KMS-11 (cell line): ENCODE data around the gene PPP1R18.
"Not testable (repeated sequence)": the region's sequence is repeated elsewhere in the genome, so short reads cannot be mapped to it uniquely, and the experiment has no call there.

Experiments used
- H2AFZ ChIP-seq: fragments of 200-600 bp; sonication (generic); 2 replicates; pipeline ENCODE4 v1.6.1; 2016; ENCODE audit warnings: antibody characterized with exemption, mixed run types, low read depth
- H3K27ac ChIP-seq: fragments of 200-600 bp; sonication (generic); 2 replicates; pipeline ENCODE4 v1.6.1; 2016; ENCODE audit warnings: mild to moderate bottlenecking, mixed run types
- H3K27me3 ChIP-seq: fragments of 200-600 bp; sonication (generic); 2 replicates; pipeline ENCODE4 v1.6.1; 2017; ENCODE audit warnings: mild to moderate bottlenecking, low read depth, mixed run types, moderate library complexity; ENCODE audit not compliant: insufficient read depth
- H3K36me3 ChIP-seq: fragments of 200-600 bp; sonication (generic); 2 replicates; pipeline ENCODE4 v1.6.1; 2017; ENCODE audit warnings: mild to moderate bottlenecking, mixed run types; ENCODE audit not compliant: insufficient read depth
- H3K4me1 ChIP-seq: fragments of 200-600 bp; sonication (generic); 2 replicates; pipeline ENCODE4 v1.6.1; 2016; ENCODE audit warnings: mild to moderate bottlenecking, low read depth, mixed run types; ENCODE audit not compliant: poor library complexity, severe bottlenecking
- H3K4me2 ChIP-seq: fragments of 200-600 bp; sonication (generic); 2 replicates; pipeline ENCODE4 v1.7.0; 2016; ENCODE audit warnings: mild to moderate bottlenecking, mixed run types
- H3K4me3 ChIP-seq: fragments of 200-600 bp; sonication (generic); IDR thresholded peaks from 2 replicates; pipeline ENCODE4 v1.6.1; 2017; ENCODE audit warnings: low read depth, low read length, mixed read lengths; ENCODE audit not compliant: insufficient read depth
- H3K79me2 ChIP-seq: fragments of 200-600 bp; sonication (generic); 2 replicates; pipeline ENCODE4 v1.6.1; 2016; ENCODE audit warnings: low read depth, mixed run types; ENCODE audit not compliant: insufficient read depth
- H3K9ac ChIP-seq: fragments of 200-600 bp; sonication (generic); 2 replicates; pipeline ENCODE4 v1.6.1; 2016; ENCODE audit warnings: mild to moderate bottlenecking, mixed run types
- H4K20me1 ChIP-seq: fragments of 200-600 bp; sonication (generic); 2 replicates; pipeline ENCODE4 v1.6.1; 2016; ENCODE audit warnings: mild to moderate bottlenecking, mixed run types; ENCODE audit not compliant: insufficient read depth
- TF ChIP-seq, protein P1 (sequence below): fragments of 200-600 bp; sonication (generic); conservative IDR thresholded peaks from 2 replicates; pipeline ENCODE4 v1.6.1; 2017; ENCODE audit warnings: low read depth, mild to moderate bottlenecking, antibody characterized with exemption, low read length, moderate library complexity, mixed read lengths

PPP1R18 gene

DNA sequence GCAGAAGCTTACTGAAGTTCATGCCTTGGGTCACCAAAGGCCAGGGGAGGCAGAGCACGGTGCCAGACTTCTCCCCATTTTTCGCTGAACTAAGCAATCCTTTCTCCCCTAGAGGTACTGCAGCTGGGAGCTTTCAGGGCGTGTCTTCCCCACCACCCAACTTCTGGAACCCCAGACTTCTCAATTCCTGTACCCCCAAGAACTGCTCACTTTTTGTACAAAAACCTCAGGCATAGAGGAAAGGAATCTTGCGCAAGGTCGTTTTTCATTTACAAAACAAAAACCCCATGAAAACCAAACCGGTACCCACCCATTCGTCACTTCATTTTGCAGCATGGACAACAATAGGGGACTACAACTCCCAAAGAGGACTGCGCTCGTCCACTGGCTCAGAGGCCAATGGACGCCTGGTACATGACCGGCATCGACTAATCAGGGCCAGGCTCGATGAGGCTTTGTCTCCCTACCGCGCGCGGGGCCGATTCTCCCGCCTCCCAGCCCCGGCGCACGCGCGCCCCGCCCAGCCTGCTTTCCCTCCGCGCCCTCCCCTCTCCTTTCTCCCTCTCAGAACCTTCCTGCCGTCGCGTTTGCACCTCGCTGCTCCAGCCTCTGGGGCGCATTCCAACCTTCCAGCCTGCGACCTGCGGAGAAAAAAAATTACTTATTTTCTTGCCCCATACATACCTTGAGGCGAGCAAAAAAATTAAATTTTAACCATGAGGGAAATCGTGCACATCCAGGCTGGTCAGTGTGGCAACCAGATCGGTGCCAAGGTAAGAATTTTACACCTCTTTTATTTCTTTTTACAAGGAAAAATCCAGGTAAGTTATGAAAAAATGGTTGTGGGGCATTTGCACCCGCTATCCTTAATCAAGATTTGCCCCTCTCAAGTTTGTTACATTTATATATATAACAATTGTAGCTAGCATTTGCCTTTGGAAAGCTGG lies 33.6 kb upstream of the PPP1R18 start, which contains the start of gene TUBB:
TUBB (plus strand) TSS at position 562 of the 947 bp plus-strand sequence; CDS start at position 717, 155 bp downstream.
- H3K4me3 ChIP-seq = no peak within 1 kb of the TSS
- peaks cover 56% of the 10 kb centered on the region for H3K79me2 ChIP-seq
- H3K4me1 ChIP-seq = peaks cover 62% of the 10 kb centered on the region
- H3K9ac ChIP-seq = peak within 1 kb of the TSS; percentile 99
- no peaks in the 10 kb centered on the region for H3K27me3 ChIP-seq
- H3K36me3 ChIP-seq = peaks cover 23% of the 10 kb centered on the region; the same call in 1 of the 2 replicates
- peak within 1 kb of the TSS; percentile 88 for H3K4me2 ChIP-seq
- peak within 1 kb of the TSS; percentile 24; the same call in 1 of the 2 replicates for H2AFZ ChIP-seq
- peaks cover 32% of the 10 kb centered on the region for H4K20me1 ChIP-seq
- TF ChIP-seq, protein P1, sequence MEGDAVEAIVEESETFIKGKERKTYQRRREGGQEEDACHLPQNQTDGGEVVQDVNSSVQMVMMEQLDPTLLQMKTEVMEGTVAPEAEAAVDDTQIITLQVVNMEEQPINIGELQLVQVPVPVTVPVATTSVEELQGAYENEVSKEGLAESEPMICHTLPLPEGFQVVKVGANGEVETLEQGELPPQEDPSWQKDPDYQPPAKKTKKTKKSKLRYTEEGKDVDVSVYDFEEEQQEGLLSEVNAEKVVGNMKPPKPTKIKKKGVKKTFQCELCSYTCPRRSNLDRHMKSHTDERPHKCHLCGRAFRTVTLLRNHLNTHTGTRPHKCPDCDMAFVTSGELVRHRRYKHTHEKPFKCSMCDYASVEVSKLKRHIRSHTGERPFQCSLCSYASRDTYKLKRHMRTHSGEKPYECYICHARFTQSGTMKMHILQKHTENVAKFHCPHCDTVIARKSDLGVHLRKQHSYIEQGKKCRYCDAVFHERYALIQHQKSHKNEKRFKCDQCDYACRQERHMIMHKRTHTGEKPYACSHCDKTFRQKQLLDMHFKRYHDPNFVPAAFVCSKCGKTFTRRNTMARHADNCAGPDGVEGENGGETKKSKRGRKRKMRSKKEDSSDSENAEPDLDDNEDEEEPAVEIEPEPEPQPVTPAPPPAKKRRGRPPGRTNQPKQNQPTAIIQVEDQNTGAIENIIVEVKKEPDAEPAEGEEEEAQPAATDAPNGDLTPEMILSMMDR = no peak
- peak within 1 kb of the TSS; percentile 96 for H3K27ac ChIP-seq

DNA sequence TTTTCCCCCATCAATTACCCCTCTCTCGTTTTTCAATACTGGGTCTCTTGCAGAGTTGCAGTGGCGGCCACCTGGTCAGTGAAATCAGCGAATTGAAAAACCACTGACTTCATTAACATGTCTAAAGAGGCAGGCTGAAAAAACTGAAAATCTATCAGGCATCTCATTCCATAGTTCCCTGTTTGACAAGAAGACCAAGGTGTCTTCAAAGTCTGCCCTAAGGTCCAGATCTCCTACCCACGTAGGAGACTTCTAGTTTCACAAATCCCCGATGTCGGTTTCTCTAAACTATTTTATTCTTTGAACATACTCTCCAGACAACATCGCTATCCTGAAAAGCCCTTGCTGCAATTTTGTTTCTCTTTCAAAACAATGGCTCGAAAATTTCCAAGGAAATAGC lies 32.9 kb upstream of the PPP1R18 start:
- Histone ChIP-seq H3K27me3 (no peaks in the 10 kb centered on the region), H3K4me1 (peaks cover 62% of the 10 kb centered on the region), H3K27ac (peak overlapping the region; percentile 96), H3K4me3 (no peak overlapping the region), H3K4me2 (peak overlapping the region; percentile 85), H3K79me2 (peaks cover 50% of the 10 kb centered on the region), H2AFZ (peak overlapping the region; percentile 24; the same call in 1 of the 2 replicates), H4K20me1 (peaks cover 29% of the 10 kb centered on the region), H3K9ac (peak overlapping the region; percentile 99; the same call in 1 of the 2 replicates), H3K36me3 (peaks cover 23% of the 10 kb centered on the region; the same call in 1 of the 2 replicates)
- TF ChIP-seq, protein P1 = no peak

DNA sequence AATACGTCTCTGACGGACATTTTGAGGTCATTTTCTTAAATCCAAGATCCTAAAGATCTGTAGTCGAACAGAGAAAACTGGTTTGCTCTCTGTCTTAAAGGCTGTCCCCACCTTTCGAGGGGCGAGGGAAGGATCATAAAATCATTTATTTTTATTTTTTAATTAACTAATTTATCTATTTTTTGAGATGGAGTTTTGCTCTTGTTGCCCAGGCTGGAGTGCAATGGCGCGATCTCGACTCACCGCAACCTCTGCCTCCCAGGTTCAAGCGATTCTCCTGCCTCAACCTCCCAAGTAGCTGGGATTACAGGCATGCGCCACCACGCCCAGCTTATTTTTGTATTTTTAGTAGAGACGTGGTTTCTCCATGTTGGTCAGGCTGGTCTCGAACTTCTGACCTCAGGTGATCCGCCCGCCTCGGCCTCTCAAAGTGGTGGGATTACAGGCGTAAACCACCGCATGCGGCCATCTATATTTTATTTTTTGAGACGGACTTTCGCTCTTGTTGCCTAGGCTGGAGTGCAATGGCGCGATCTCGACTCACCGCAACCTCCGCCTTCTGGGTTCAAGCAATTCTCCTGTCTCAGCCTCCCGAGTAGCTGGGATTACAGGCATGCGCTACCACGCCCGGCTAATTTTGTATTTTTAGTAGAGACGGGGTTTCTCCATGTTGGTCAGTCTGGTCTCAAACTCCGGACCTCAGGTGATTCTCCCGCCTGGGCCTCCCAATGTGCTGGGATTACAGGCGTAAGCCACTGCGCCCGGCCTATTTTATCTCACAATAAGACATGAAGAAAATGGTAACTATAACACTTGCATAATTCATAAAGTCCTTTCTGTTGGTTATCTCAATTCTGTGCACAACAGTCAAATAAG lies 31.6 kb upstream of the PPP1R18 start:
- Histone ChIP-seq H4K20me1 (peaks cover 16% of the 10 kb centered on the region), H3K9ac (peak overlapping the region; percentile 32; the same call in 1 of the 2 replicates), H3K4me1 (peaks cover 63% of the 10 kb centered on the region), H3K36me3 (peaks cover 14% of the 10 kb centered on the region; the same call in 1 of the 2 replicates), H3K27ac (peak overlapping the region; percentile 96), H3K4me2 (peak overlapping the region; percentile 85), H3K79me2 (peaks cover 39% of the 10 kb centered on the region)
- H3K27me3 ChIP-seq, H2AFZ ChIP-seq, H3K4me3 ChIP-seq: not testable (repeated sequence)

DNA sequence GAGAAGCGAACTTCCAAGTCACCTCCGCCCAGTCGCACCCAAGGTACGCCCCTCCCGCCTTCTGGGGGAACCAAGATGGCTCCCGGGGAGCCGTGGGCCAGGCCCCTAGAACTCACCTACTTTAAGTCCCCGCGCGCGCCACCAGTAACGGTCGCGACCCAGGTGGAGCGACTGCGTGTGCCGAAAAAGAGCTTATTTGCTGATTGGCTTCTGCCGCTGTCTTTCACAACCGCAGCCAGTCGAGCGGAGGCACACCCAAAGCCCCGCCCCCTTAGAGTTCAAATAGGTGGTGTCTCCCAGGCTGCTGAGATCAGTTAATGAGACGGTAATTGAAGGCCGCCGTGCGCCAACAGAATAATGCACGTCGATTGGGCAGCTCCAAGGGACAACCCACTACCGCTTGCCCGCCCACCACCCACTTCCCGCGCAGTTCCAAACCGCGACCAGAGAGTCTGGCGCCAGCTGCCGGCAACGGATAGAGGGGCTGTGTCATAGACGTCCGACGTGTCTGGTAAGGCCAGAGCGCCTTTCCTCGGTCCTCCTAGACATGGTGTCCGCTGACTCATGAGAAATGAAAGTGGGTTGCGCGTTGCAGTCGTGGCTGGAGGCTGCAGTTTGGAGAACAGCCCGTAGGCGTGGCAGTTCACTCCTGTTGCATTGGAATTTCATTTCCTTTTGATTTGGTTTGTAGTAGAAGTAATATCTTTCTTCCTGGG lies 30.8 kb upstream of the PPP1R18 start, which contains the start of gene MDC1:
MDC1 (minus strand) TSS at position 153 of the 716 bp plus-strand sequence. CDS start 2,106 bp downstream, outside the sequence.
- Histone ChIP-seq H3K27me3 (no peaks in the 10 kb centered on the region), H4K20me1 (peaks cover 8% of the 10 kb centered on the region; the same call in 1 of the 2 replicates), H3K4me3 (no peak within 1 kb of the TSS), H2AFZ (peak within 1 kb of the TSS; percentile 31; the same call in 1 of the 2 replicates), H3K36me3 (peaks cover 6% of the 10 kb centered on the region; the same call in 1 of the 2 replicates), H3K4me2 (peak within 1 kb of the TSS; percentile 89), H3K4me1 (peaks cover 63% of the 10 kb centered on the region), H3K9ac (peak within 1 kb of the TSS; percentile 74), H3K79me2 (peaks cover 31% of the 10 kb centered on the region), H3K27ac (peak within 1 kb of the TSS; percentile 96)
- TF ChIP-seq, protein P1 = no peak
